ENCODE measurements around the gene PAN3. TPM values are rescaled to one million over a fixed set of nuclear protein-coding genes. Genes with fewer than 3 reads are reported as not detected.

Gene PAN3
- total RNA-seq, 1 experiment from 2014 or later = 48.5 TPM

DNA sequence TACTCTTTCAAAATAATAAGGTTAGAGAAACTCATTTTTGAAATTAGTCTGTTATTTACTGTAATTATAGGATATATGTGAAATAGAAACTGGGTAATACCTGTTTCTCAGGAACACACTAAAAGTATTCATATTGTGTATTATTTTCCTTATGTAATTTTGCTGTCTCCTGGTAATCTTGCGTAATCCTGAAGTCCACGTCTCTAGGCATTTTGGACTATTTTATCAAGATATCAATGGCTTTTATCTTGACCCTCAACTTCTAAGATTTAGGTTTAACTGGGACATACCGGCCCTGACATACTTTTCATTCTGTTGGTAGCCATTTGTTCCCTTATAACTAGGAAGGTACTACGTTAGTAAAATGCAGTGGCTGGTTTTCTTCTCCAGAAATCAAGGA is 80.3 kb downstream of the PAN3 start:
- no peak overlapping the region for H3K4me3 Mint-ChIP-seq
- H3K36me3 Mint-ChIP-seq (ENCODE audit: insufficient read depth in 1 of 3, low read depth in 3 of 3) = peaks cover 0 to 21% (median 19%) of the 10 kb centered on the region in 3 experiments; a peak in 5 of 7 replicates

More for the DNA sequence above, 80.3 kb downstream of the PAN3 start:
- no peaks in the 10 kb centered on the region for H3K9me3 ChIP-seq (ENCODE audit: control insufficient read depth, low read depth, low read length)
- no peaks in the 10 kb centered on the region for H3K79me1 ChIP-seq (ENCODE audit: insufficient read depth, low read depth, low read length, poor library complexity, severe bottlenecking)
- H3K14ac ChIP-seq (ENCODE audit: insufficient read depth, low read length) = no peak overlapping the region
- H3K23ac ChIP-seq (ENCODE audit: insufficient read length, low read depth, low read length) = no peak overlapping the region
- H3K27me3 Mint-ChIP-seq (ENCODE audit: low read depth) = no peaks in the 10 kb centered on the region
- no peak overlapping the region for H2AFZ ChIP-seq (ENCODE audit: low read length)
- no peak overlapping the region for H3K18ac ChIP-seq (ENCODE audit: insufficient read length, low read depth, low read length)
- H3K4ac ChIP-seq (ENCODE audit: low read depth, low read length) = no peak overlapping the region
- H3K4me1 Mint-ChIP-seq = no peaks in the 10 kb centered on the region
- no peaks in the 10 kb centered on the region for H3K27me3 ChIP-seq (ENCODE audit: insufficient read depth, low read length)
- no peak overlapping the region for H2BK15ac ChIP-seq (ENCODE audit: low read depth, low read length)
- DNase-seq = no peak
- H2BK12ac ChIP-seq (ENCODE audit: insufficient read length, low read depth, low read length) = no peak overlapping the region
- H4K91ac ChIP-seq (ENCODE audit: insufficient read length, low read depth, low read length) = no peak overlapping the region
- no peak overlapping the region for H4K8ac ChIP-seq (replicated peaks; ENCODE audit: insufficient read length, low read depth, low read length)
- H2BK5ac ChIP-seq (ENCODE audit: insufficient read length, low read length) = no peak overlapping the region
- H3K27ac ChIP-seq (ENCODE audit: insufficient read length, low read depth, low read length) = no peak overlapping the region
- no peak overlapping the region for H2AK5ac ChIP-seq (ENCODE audit: insufficient read length, low read length)
- H3K23me2 ChIP-seq (ENCODE audit: insufficient read length, low read depth, low read length, poor library complexity, severe bottlenecking) = no peaks in the 10 kb centered on the region
- no CpG with 5 or more reads among the region's 4 CpGs for whole genome bisulfite sequencing (ENCODE audit: extremely low coverage, insufficient read length, low lambda C conversion rate)
- H3K4me1 ChIP-seq (ENCODE audit: insufficient read depth, low read length) = no peaks in the 10 kb centered on the region
- no peak overlapping the region for H3K56ac ChIP-seq (ENCODE audit: insufficient read length, low read depth, low read length)
- no peaks in the 10 kb centered on the region for H4K20me1 ChIP-seq (ENCODE audit: control insufficient read depth, insufficient read depth, insufficient read length)
- 0 out of 7 replicates have a peak overlapping the region, but pooled peaks of 1 of the 3 experiments have one; percentile 19 for H3K27ac Mint-ChIP-seq
- no peak overlapping the region for H2BK120ac ChIP-seq (ENCODE audit: low read depth, low read length, poor library complexity, severe bottlenecking)
- no peak overlapping the region for H3K4me2 ChIP-seq (ENCODE audit: insufficient read depth, insufficient read length, low read length)
- no peak overlapping the region for H4K5ac ChIP-seq (ENCODE audit: insufficient read length, low read depth, low read length)
- no peaks in the 10 kb centered on the region for H3K9me3 Mint-ChIP-seq
- no peak overlapping the region for H3T11ph ChIP-seq (ENCODE audit: low read length)
- TF ChIP-seq, protein P1, sequence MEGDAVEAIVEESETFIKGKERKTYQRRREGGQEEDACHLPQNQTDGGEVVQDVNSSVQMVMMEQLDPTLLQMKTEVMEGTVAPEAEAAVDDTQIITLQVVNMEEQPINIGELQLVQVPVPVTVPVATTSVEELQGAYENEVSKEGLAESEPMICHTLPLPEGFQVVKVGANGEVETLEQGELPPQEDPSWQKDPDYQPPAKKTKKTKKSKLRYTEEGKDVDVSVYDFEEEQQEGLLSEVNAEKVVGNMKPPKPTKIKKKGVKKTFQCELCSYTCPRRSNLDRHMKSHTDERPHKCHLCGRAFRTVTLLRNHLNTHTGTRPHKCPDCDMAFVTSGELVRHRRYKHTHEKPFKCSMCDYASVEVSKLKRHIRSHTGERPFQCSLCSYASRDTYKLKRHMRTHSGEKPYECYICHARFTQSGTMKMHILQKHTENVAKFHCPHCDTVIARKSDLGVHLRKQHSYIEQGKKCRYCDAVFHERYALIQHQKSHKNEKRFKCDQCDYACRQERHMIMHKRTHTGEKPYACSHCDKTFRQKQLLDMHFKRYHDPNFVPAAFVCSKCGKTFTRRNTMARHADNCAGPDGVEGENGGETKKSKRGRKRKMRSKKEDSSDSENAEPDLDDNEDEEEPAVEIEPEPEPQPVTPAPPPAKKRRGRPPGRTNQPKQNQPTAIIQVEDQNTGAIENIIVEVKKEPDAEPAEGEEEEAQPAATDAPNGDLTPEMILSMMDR (conservative IDR thresholded peaks at IDR 0.05) = no peak
- no peaks in the 10 kb centered on the region for H3K79me2 ChIP-seq (ENCODE audit: insufficient read depth, low read length)
- H2BK20ac ChIP-seq (ENCODE audit: low read depth, low read length, poor library complexity, severe bottlenecking) = no peak overlapping the region
- no peak overlapping the region for H3K9ac ChIP-seq (ENCODE audit: extremely low read depth, insufficient read length, low read length)
